Islet precursor cell (in vitro differentiated cells): Measurements from ENCODE around the gene TNFRSF8.
"Not testable (repeated sequence)": the region's sequence is repeated elsewhere in the genome, so short reads cannot be mapped to it uniquely, and the experiment has no call there.

ENCODE experiments used
- DNase-seq: peaks from one replicate; pipeline ENCODE4 v3.0.0-alpha.2; 2018

Gene TNFRSF8

GRCh38 chr1:12063141-12064072 lies at the start of gene TNFRSF8:
Gene TNFRSF8, plus strand, starts transcription at chr1:12063303. Its CDS starts 296 bp downstream, at chr1:12063599.
- no peak for DNase-seq

- DNase-seq, result peak; percentile 62
These were observed 48.7 kb upstream of the TNFRSF8 start for GRCh38 chr1:12014141-12014991.

- DNase-seq, result no peak
These were observed 48.1 kb upstream of the TNFRSF8 start for GRCh38 chr1:12015001-12015491.

GRCh38 chr1:12015499-12015898 lies 47.6 kb upstream of the TNFRSF8 start:
- no peak for DNase-seq

GRCh38 chr1:12016182-12016581 lies 46.9 kb upstream of the TNFRSF8 start:
- DNase-seq, result no peak

GRCh38 chr1:12019858-12020509 lies 43.1 kb upstream of the TNFRSF8 start:
- DNase-seq, result no peak

GRCh38 chr1:12021616-12022015 lies 41.5 kb upstream of the TNFRSF8 start:
- DNase-seq, result no peak

GRCh38 chr1:12022036-12022435 lies 41.1 kb upstream of the TNFRSF8 start:
- DNase-seq, result no peak

- no peak for DNase-seq
These were observed 36.5 kb upstream of the TNFRSF8 start for GRCh38 chr1:12026586-12026985.

- DNase-seq, result no peak
These were observed 34.9 kb upstream of the TNFRSF8 start for GRCh38 chr1:12028248-12028647.

- no peak for DNase-seq
These were observed 34.1 kb upstream of the TNFRSF8 start for GRCh38 chr1:12028957-12029511.

- DNase-seq, result no peak
These were observed 33.3 kb upstream of the TNFRSF8 start for GRCh38 chr1:12029720-12030339.

- DNase-seq, result no peak
These were observed 31.8 kb upstream of the TNFRSF8 start for GRCh38 chr1:12031039-12031980.

- no peak for DNase-seq
These were observed 30.9 kb upstream of the TNFRSF8 start for GRCh38 chr1:12032161-12032621.

- not testable (repeated sequence) for DNase-seq
These were observed 29.7 kb upstream of the TNFRSF8 start for GRCh38 chr1:12033441-12033840.

- DNase-seq, result no peak
These were observed 28.7 kb upstream of the TNFRSF8 start for GRCh38 chr1:12034381-12034801.

GRCh38 chr1:12035312-12035711 lies 27.8 kb upstream of the TNFRSF8 start:
- no peak for DNase-seq

- DNase-seq, result no peak
These were observed 25.4 kb upstream of the TNFRSF8 start for GRCh38 chr1:12037486-12038355.

- DNase-seq, result no peak
These were observed 24.5 kb upstream of the TNFRSF8 start for GRCh38 chr1:12038356-12039163.
